ENCODE results near the gene SLC25A4. TPM values are rescaled to one million over a fixed set of nuclear protein-coding genes. Genes with fewer than 3 reads are reported as not detected.

SLC25A4 gene
- total RNA-seq, 2 experiments from 2014 or later: 29.6 to 38.2 TPM

DNA sequence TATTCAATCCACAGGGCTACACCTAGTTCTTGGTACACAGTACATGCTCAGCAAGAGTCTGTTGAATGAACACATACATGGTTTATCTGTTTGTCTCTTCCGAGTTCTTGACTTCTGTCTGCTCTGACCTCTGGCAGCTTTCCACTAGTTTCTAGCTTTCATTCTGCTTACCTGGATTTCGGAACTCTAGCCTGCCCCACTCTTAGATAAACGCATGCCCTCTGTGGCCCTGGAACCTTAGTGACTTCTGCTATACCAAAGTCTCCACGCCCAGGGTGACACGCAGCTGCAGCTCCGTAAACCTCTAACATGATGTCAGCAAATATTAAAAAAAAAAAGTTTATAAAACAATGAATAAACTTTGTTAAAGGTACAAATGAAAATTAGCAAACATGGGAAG, 1.3 kb upstream of the SLC25A4 start:
- intact Hi-C loops (cut with micrococcal nuclease; ENCODE audit: unreplicated experiment): loop anchor here (2.0 to 5.0 kb wide), 3 partner anchors 41 to 493 kb away; partner anchors contain the start of genes CASP3 and PRIMPOL
- peaks cover 11% of the 10 kb centered on the region; the same call in 1 of the 2 replicates for H3K79me2 ChIP-seq (ENCODE audit: insufficient read depth, low read depth, low read length)
- H3K4me1 ChIP-seq (ENCODE audit: insufficient read depth, low read length, poor library complexity, severe bottlenecking): peaks cover 19% of the 10 kb centered on the region
- ChIA-PET POLR2A (interaction anchor here (0.6 to 1.3 kb wide), 6 partner anchors 55 to 991 kb away, joined by 3 to 10 read pairs (median 4); no protein-coding TSS in a partner anchor), CTCF (ENCODE audit: unreplicated experiment) (interaction anchor here (1.4 kb wide), 1 partner anchor 164 kb away, joined by 3 read pairs; no protein-coding TSS in a partner anchor)
- no peak overlapping the region for H3K27ac ChIP-seq (ENCODE audit: low read depth, low read length, poor library complexity, severe bottlenecking)
- H2AFZ ChIP-seq (ENCODE audit: low read length): no peak overlapping the region
- peaks cover 23% of the 10 kb centered on the region for H3K36me3 ChIP-seq (ENCODE audit: insufficient read depth, low read length)
- H3K9me3 ChIP-seq (ENCODE audit: low read length): no peaks in the 10 kb centered on the region
- H3K4me2 ChIP-seq (ENCODE audit: low read length): no peak overlapping the region
- DNase-seq (ENCODE audit: low spot score): no peak
- no peaks in the 10 kb centered on the region for H3K9me2 ChIP-seq (ENCODE audit: insufficient read depth, low read length)
- no TSS peak for BruUV-seq (replicated peaks)
- TF ChIP-seq CTCF (conservative IDR thresholded peaks at IDR 0.05; ENCODE audit: low read length) (no peak), EZH2phosphoT487 (IDR thresholded peaks at IDR 0.05; ENCODE audit: borderline replicate concordance, low read depth, low read length) (no peak)
- H3K4me3 ChIP-seq (ENCODE audit: low read depth, low read length, poor library complexity, severe bottlenecking): no peak overlapping the region
- peaks cover 10% of the 10 kb centered on the region; the same call in 1 of the 2 replicates for H4K20me1 ChIP-seq (ENCODE audit: insufficient read depth, low read length)

GRCh38 chr4:185142564-185142911, 528 bp upstream of the SLC25A4 start:
- Histone ChIP-seq H3K9me2 (ENCODE audit: insufficient read depth, low read length) (no peaks in the 10 kb centered on the region), H3K36me3 (ENCODE audit: insufficient read depth, low read length) (peaks cover 30% of the 10 kb centered on the region), H3K4me1 (ENCODE audit: insufficient read depth, low read length, poor library complexity, severe bottlenecking) (peaks cover 19% of the 10 kb centered on the region), H3K9me3 (ENCODE audit: low read length) (no peaks in the 10 kb centered on the region), H3K79me2 (ENCODE audit: insufficient read depth, low read depth, low read length) (peaks cover 11% of the 10 kb centered on the region; the same call in 1 of the 2 replicates), H3K27ac (ENCODE audit: low read depth, low read length, poor library complexity, severe bottlenecking) (peak overlapping the region; percentile 30), H3K4me3 (ENCODE audit: low read depth, low read length, poor library complexity, severe bottlenecking) (peak overlapping the region; percentile 91), H3K4me2 (ENCODE audit: low read length) (peak overlapping the region; percentile 97), H2AFZ (ENCODE audit: low read length) (peak overlapping the region; percentile 96), H4K20me1 (ENCODE audit: insufficient read depth, low read length) (peaks cover 10% of the 10 kb centered on the region; the same call in 1 of the 2 replicates)
- no peak for DNase-seq (ENCODE audit: low spot score)
- no peak for TF ChIP-seq CTCF (conservative IDR thresholded peaks at IDR 0.05; ENCODE audit: low read length)
- TF ChIP-seq EZH2phosphoT487 (IDR thresholded peaks at IDR 0.05; ENCODE audit: borderline replicate concordance, low read depth, low read length): no peak
- intact Hi-C loops (cut with micrococcal nuclease; ENCODE audit: unreplicated experiment): loop anchor here (2.0 to 5.0 kb wide), 3 partner anchors 40 to 494 kb away; partner anchors contain the start of genes CASP3 and PRIMPOL
- ChIA-PET POLR2A (interaction anchor here (0.6 to 1.6 kb wide), 15 partner anchors 15 to 991 kb away, joined by 3 to 8 read pairs (median 4); no protein-coding TSS in a partner anchor), CTCF (ENCODE audit: unreplicated experiment) (interaction anchor here (0.6 to 1.4 kb wide), 2 partner anchors 127 to 163 kb away, joined by 3 read pairs; no protein-coding TSS in a partner anchor)
- BruUV-seq (replicated peaks): TSS peak; percentile 73

DNA sequence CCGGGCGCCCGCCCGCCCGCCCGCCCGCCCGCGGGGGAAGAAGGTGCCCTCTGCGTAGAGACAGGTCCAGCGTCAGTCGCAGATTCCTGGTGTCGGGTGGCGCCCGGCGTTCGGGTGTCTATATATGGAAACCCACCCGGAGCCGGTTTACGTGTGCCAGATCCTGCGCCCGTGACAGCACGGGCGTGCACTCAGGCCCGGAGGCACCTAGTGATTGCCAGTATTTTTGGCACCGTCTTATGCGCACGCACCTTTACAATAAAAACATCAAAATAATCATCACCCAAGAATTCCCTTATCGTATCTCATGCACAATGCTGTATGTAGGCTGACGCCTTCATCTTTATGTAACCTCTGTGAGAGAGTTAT, 519 bp downstream of the SLC25A4 start:
- H3K4me2 ChIP-seq (ENCODE audit: low read length): peak overlapping the region; percentile 97
- H3K79me2 ChIP-seq (ENCODE audit: insufficient read depth, low read depth, low read length): peaks cover 11% of the 10 kb centered on the region; the same call in 1 of the 2 replicates
- no peaks in the 10 kb centered on the region for H3K9me2 ChIP-seq (ENCODE audit: insufficient read depth, low read length)
- ChIA-PET POLR2A (interaction anchor here (0.5 to 1.6 kb wide), 15 partner anchors 14 to 722 kb away, joined by 3 to 8 read pairs (median 3); partner anchors contain the start of gene SNX25), CTCF (ENCODE audit: unreplicated experiment) (interaction anchor here (0.8 kb wide), 1 partner anchor 9 kb away, joined by 3 read pairs; no protein-coding TSS in a partner anchor)
- H3K4me3 ChIP-seq (ENCODE audit: low read depth, low read length, poor library complexity, severe bottlenecking): peak overlapping the region; percentile 91
- peaks cover 22% of the 10 kb centered on the region for H3K4me1 ChIP-seq (ENCODE audit: insufficient read depth, low read length, poor library complexity, severe bottlenecking)
- peak; percentile 56 for DNase-seq (ENCODE audit: low spot score)
- peaks cover 10% of the 10 kb centered on the region; the same call in 1 of the 2 replicates for H4K20me1 ChIP-seq (ENCODE audit: insufficient read depth, low read length)
- TF ChIP-seq CTCF (conservative IDR thresholded peaks at IDR 0.05; ENCODE audit: low read length) (no peak), EZH2phosphoT487 (IDR thresholded peaks at IDR 0.05; ENCODE audit: borderline replicate concordance, low read depth, low read length) (no peak)
- peaks cover 31% of the 10 kb centered on the region for H3K36me3 ChIP-seq (ENCODE audit: insufficient read depth, low read length)
- H2AFZ ChIP-seq (ENCODE audit: low read length): peak overlapping the region; percentile 23; the same call in 1 of the 2 replicates
- no peak overlapping the region for H3K27ac ChIP-seq (ENCODE audit: low read depth, low read length, poor library complexity, severe bottlenecking)
- intact Hi-C loops (cut with micrococcal nuclease; ENCODE audit: unreplicated experiment): loop anchor here (1.0 to 5.0 kb wide), 5 partner anchors 39 to 495 kb away; partner anchors contain the start of genes CASP3 and PRIMPOL
- H3K9me3 ChIP-seq (ENCODE audit: low read length): no peaks in the 10 kb centered on the region
- no TSS peak for BruUV-seq (replicated peaks)
